KMS-11 (cell line): ENCODE data around the gene GALT.

Source experiments
- H2AFZ ChIP-seq: fragments of 200-600 bp; sonication (generic); 2 replicates; pipeline ENCODE4 v1.6.1; 2016; ENCODE audit warnings: antibody characterized with exemption, mixed run types, low read depth
- H3K27ac ChIP-seq: fragments of 200-600 bp; sonication (generic); 2 replicates; pipeline ENCODE4 v1.6.1; 2016; ENCODE audit warnings: mild to moderate bottlenecking, mixed run types
- H3K27me3 ChIP-seq: fragments of 200-600 bp; sonication (generic); 2 replicates; pipeline ENCODE4 v1.6.1; 2017; ENCODE audit warnings: mild to moderate bottlenecking, low read depth, mixed run types, moderate library complexity; ENCODE audit not compliant: insufficient read depth
- H3K36me3 ChIP-seq: fragments of 200-600 bp; sonication (generic); 2 replicates; pipeline ENCODE4 v1.6.1; 2017; ENCODE audit warnings: mild to moderate bottlenecking, mixed run types; ENCODE audit not compliant: insufficient read depth
- H3K4me1 ChIP-seq: fragments of 200-600 bp; sonication (generic); 2 replicates; pipeline ENCODE4 v1.6.1; 2016; ENCODE audit warnings: mild to moderate bottlenecking, low read depth, mixed run types; ENCODE audit not compliant: poor library complexity, severe bottlenecking
- H3K4me2 ChIP-seq: fragments of 200-600 bp; sonication (generic); 2 replicates; pipeline ENCODE4 v1.7.0; 2016; ENCODE audit warnings: mild to moderate bottlenecking, mixed run types
- H3K4me3 ChIP-seq: fragments of 200-600 bp; sonication (generic); IDR thresholded peaks from 2 replicates; pipeline ENCODE4 v1.6.1; 2017; ENCODE audit warnings: low read depth, low read length, mixed read lengths; ENCODE audit not compliant: insufficient read depth
- H3K79me2 ChIP-seq: fragments of 200-600 bp; sonication (generic); 2 replicates; pipeline ENCODE4 v1.6.1; 2016; ENCODE audit warnings: low read depth, mixed run types; ENCODE audit not compliant: insufficient read depth
- H3K9ac ChIP-seq: fragments of 200-600 bp; sonication (generic); 2 replicates; pipeline ENCODE4 v1.6.1; 2016; ENCODE audit warnings: mild to moderate bottlenecking, mixed run types
- H4K20me1 ChIP-seq: fragments of 200-600 bp; sonication (generic); 2 replicates; pipeline ENCODE4 v1.6.1; 2016; ENCODE audit warnings: mild to moderate bottlenecking, mixed run types; ENCODE audit not compliant: insufficient read depth
- CTCF ChIP-seq: fragments of 200-600 bp; sonication (generic); conservative IDR thresholded peaks from 2 replicates; pipeline ENCODE4 v1.6.1; 2017; ENCODE audit warnings: low read depth, mild to moderate bottlenecking, antibody characterized with exemption, low read length, moderate library complexity, mixed read lengths

Gene GALT

GRCh38 chr9:34615132-34615531 is 31.3 kb upstream of the GALT start:
- TF ChIP-seq CTCF, result no peak
- Histone ChIP-seq H3K36me3 (no peaks in the 10 kb centered on the region), H3K4me2 (no peak overlapping the region), H3K27me3 (no peaks in the 10 kb centered on the region), H2AFZ (no peak overlapping the region), H3K79me2 (peaks cover 15% of the 10 kb centered on the region), H3K9ac (no peak overlapping the region), H4K20me1 (no peaks in the 10 kb centered on the region), H3K4me1 (peaks cover 25% of the 10 kb centered on the region), H3K27ac (no peak overlapping the region), H3K4me3 (no peak overlapping the region)

GRCh38 chr9:34620061-34620994 is 26.1 kb upstream of the GALT start, which contains the start of gene DCTN3:
DCTN3 (minus strand) TSS chr9:34620495; CDS start chr9:34620464, 31 bp downstream.
- peak within 1 kb of the TSS; percentile 48 for H3K9ac ChIP-seq
- H3K79me2 ChIP-seq, result peaks cover 7% of the 10 kb centered on the region; the same call in 1 of the 2 replicates
- no peaks in the 10 kb centered on the region for H4K20me1 ChIP-seq
- H3K4me2 ChIP-seq, result peak within 1 kb of the TSS; percentile 95
- H3K4me3 ChIP-seq, result no peak within 1 kb of the TSS
- H3K4me1 ChIP-seq, result peaks cover 24% of the 10 kb centered on the region
- no peak for TF ChIP-seq CTCF
- H3K27ac ChIP-seq, result no peak within 1 kb of the TSS
- H3K36me3 ChIP-seq, result no peaks in the 10 kb centered on the region
- H3K27me3 ChIP-seq, result no peaks in the 10 kb centered on the region
- peak within 1 kb of the TSS; percentile 68 for H2AFZ ChIP-seq

GRCh38 chr9:34623374-34624235 is 22.9 kb upstream of the GALT start:
- no peaks in the 10 kb centered on the region for H3K36me3 ChIP-seq
- no peak overlapping the region for H2AFZ ChIP-seq
- H3K79me2 ChIP-seq, result peaks cover 7% of the 10 kb centered on the region; the same call in 1 of the 2 replicates
- peaks cover 32% of the 10 kb centered on the region for H3K27me3 ChIP-seq
- no peak overlapping the region for H3K9ac ChIP-seq
- H3K4me1 ChIP-seq, result peaks cover 18% of the 10 kb centered on the region
- TF ChIP-seq CTCF, result no peak
- no peaks in the 10 kb centered on the region for H4K20me1 ChIP-seq
- no peak overlapping the region for H3K27ac ChIP-seq
- no peak overlapping the region for H3K4me2 ChIP-seq
- H3K4me3 ChIP-seq, result no peak overlapping the region

GRCh38 chr9:34624475-34625185 is 21.8 kb upstream of the GALT start:
- Histone ChIP-seq H3K27ac (no peak overlapping the region), H3K79me2 (peaks cover 3% of the 10 kb centered on the region; the same call in 1 of the 2 replicates), H4K20me1 (no peaks in the 10 kb centered on the region), H3K4me2 (no peak overlapping the region), H3K36me3 (no peaks in the 10 kb centered on the region), H2AFZ (no peak overlapping the region), H3K4me1 (peaks cover 9% of the 10 kb centered on the region), H3K9ac (no peak overlapping the region), H3K27me3 (peaks cover 39% of the 10 kb centered on the region), H3K4me3 (no peak overlapping the region)
- no peak for TF ChIP-seq CTCF
